ENCODE measurements around the gene ARRB1.
"Not testable (repeated sequence)": the region's sequence is repeated elsewhere in the genome, so short reads cannot be mapped to it uniquely, and the experiment has no call there.

ARRB1 gene

DNA sequence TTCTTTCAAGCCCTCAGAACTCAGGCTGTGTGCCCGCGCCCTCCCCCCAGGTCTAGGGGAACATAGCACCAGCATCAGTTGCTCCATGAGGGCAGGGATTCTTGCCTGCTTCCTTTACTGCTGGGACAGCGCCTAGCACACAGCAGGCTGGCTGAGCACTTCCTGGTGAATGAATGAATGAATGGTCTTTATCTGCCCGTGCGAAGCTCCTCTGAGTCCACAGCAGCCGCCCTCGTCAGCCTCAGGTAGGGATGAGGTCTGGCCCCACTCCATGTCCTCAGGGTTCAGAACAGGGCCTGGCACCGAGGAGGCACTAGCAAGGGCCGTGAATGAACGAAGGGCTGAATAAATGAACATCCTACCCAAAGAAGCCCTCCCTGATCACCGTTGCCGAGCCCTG is 27.3 kb downstream of the ARRB1 start:
- no peak for DNase-seq (ENCODE audit: low read depth in 1 of 2, low spot score in 1 of 2)

DNA sequence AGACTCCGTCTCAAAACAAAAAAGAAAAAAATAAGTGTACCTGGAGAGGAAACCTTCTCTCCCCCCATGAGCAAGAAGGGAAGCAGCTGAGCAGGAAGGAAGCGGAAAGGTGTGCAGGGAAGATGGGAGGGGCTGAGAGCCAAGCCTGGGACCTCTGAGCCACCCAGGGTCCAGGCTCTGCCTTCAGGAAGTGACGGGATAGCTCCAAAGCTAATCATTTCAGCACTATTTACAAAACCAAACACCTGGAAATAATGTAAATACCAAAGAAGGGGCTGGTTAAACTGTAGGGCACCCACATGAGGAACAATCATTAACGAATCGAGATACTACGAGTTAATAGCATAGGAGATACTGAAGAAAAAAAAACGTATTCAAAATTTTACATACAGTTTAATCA is 27.9 kb downstream of the ARRB1 start:
- DNase-seq (ENCODE audit: low read depth in 1 of 2, low spot score in 1 of 2), result no peak

DNA sequence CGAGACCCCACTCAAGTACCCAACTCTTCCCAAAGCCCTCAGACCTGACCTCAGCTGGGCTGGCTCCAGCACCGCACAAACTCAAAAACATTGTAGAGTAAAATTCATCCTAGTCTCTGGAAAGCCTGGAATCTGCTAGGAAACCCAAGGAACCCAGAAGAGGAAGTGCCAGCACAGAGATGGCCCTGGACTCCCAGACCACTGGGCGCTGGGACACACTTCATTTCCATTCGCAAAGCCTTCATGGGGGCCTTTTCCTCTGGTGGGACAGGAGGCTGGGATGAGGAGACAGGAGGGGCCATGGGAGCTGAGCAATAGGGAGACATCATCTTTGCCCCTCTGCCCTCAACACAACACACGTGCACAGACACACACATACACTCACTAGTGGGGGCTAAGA is 30.8 kb downstream of the ARRB1 start:
- no peak for DNase-seq (ENCODE audit: low read depth in 1 of 2, low spot score in 1 of 2)

DNA sequence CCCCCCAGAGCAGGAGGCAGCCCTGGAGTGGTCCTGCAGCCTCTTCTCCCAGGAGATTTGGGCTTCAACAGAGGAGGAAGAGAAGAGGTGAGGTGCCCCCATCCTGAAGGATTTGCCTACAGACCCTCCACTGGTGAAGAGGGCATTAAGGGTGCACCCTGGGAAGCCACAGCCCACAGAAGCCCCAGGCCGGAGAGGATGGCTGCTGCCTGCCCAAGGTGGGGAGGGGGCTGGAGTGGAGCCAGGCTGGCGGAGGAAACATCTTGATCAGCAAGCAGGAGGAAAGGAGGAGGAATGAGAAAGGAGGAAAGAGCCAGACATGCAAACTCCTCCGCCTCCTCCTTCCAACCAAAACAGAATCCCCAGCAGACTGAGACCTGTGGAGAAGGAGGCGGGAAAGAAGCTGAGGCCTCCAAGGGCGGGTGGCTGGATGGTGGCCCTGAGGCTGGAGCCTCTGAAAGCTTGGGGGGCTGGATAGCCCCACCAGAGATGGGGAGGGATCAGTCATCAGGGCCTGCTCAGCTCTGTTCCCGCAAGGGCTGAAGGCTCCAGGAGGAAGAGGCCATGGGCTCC is 31.3 kb downstream of the ARRB1 start:
- no peak for DNase-seq (ENCODE audit: low read depth in 1 of 2, low spot score in 1 of 2)

DNA sequence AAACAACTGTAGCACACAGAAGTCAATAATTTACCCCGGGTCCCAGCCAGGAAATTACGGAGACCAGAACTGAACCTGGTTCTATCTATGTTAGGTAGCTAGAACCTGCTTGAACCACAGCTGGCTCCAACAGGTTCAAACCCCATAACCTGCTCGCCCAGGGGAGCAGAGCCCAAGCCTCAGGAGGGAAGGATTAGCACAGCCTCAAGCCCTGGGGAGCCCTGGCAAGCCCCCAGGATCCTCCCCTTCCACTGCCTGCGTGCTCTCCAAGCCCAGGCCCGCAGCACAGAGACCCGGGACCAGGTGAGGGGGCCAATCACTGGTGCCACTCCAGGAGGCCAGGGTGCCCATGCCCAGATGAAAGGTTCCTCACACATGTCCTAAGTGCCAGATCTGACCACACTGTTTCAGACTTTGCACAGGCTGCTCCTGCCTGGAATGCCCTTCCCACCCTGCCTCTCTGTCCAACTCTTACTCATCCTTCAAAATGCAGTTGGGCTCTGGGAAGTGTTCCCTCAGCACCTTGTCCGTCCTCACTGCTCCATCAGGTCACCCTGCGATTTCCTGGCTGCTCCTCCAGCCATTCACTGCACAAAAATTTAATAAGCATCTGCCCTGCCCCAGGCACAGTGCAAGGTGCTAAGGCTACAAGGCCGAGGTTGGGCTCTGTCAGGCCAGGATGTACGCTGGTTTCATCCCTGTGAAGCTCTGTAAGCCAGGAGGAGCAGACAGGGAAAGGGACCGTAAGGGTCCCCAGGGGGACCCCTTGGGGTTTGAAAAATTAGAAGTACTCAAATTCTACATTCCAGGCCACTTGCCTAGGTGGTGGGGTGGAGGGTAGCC is 32.2 kb downstream of the ARRB1 start:
- DNase-seq (ENCODE audit: low read depth in 1 of 2, low spot score in 1 of 2), result no peak

DNA sequence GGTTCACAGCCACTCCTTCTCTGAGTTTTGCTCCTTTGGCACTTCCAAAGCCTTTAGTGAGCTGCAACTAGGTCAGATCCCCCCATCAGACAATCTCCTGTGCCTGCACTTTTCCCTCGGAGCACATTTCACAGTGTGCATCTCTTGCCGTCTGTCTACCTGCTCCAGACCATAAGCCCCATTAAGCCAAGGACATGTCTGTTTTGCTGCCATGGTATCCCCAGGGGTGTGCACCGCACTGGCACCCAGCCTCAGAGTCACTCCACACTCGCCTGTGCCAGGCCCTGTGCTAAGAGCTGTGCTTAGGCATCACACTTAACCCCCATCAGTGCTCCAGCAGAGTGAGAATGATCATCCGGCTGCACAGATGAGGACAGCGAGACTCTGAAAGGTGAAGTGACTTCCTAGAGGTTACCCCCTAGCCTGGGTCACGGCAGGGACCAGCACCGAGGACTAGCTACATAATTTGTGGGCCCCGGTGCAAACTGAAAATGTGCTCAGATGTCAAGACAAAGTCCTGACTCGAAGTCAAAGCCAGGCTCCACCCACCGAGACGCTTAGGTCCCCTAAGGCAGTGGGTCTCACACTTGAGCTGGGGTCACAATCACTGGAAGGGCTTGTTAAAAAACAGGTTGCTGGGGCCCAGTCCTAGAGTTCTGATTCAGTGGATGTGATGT is 33.9 kb downstream of the ARRB1 start:
- no peak for DNase-seq (ENCODE audit: low read depth in 1 of 2, low spot score in 1 of 2)

DNA sequence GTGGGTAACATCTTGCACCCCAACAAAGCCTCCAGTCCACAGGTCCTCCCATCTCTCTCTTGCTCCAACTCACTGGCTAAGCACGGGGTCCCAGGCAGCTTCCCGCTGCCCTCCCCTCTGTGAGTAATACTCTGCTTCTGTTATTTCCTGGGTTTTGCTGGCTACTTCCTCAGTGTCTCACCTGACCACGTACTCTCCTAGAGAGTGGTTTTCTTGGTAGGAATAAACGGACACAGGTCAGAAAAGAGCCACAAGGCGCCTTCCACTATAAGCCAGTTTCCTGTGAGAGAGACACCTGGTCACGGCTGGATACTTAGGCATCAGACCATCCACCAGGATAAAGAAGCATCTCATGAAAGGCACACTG is 36.0 kb downstream of the ARRB1 start:
- no peak for DNase-seq (ENCODE audit: low read depth in 1 of 2, low spot score in 1 of 2)

DNA sequence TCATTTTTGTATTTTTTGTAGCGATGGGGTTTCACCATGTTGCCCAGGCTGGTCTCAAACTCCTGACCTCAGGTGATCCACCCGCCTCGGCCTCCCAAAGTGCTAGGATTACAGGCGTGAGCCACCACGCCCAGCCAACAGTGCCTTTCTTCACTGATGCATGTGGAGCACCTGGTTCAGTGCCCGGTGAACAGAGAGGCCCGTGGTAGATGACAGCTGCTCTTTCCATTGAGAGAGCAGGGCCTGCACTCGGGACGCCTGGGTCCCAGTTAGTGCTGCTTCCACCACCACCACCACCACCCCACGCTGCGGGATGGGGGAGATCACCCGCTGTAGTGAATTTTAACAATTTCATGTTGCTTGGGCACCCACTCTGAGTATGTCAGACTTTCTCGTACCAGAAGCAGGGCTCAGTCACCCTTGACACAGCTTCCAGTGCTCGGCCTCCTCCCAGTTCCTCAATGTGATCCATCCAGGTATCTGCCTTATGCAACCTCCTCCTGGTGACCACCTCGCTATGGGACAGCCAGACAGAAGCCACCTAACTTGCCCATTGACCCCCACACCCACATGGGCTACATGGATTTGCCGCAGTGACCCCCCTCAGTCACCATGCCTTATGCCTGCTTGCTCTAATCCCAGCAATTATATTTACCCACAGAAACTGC is 36.6 kb downstream of the ARRB1 start:
- no peak for DNase-seq (ENCODE audit: low read depth in 1 of 2, low spot score in 1 of 2)

DNA sequence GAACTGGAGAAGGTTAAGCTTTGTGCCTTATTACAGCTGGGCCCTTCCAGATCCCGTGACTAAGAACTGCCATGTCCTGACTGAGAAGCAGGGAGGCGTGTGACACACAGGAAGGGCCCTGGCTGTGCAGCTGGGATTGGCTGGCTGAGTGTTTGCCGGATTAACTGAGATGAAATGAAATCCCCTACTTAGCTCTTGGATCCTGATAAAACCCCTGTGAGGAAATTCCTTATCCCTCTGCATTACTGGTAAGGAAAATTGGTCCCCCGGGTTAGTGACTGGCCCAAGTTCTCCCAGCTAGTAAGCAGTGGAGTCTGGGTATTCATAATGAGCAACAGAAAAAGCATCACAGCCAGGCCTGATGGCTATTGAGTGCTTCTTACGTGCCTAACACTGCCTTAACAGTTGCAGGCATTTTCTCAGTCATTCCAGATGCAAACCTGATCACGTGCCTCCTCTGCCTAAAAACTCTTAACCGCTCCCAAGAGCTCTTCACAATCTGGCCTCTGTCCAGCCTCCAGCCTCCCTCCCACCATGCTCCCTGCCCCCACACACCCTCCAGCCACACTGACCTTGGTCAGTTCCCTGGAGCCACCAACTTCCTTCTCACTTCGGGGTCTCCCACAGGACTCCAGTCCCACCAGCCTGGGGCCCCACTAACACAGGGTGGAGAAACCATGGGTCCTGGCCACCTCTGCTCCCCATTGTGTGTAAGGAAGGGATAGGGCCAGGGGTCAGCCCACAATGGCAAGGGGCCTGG is 37.8 kb downstream of the ARRB1 start:
- DNase-seq (ENCODE audit: low read depth in 1 of 2, low spot score in 1 of 2), result no peak

DNA sequence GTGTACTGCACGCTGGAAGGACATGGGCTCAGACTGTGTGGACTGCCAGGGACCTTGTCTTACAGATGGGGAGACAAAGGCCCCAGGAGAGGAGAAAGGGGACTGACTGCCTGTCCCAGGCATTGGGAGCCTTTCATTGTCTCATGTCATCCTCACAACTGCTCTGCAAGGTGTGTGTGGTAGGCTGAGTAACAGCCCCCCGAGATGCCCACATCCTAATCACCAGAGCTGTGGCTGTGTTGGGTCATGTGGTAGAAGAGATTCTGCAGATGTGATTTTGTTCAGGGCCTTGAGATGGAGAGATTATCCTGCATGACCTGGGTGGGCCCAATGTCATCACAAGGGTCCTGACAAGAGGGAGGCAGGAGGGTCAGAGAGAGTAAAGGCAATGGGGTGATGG is 39.1 kb downstream of the ARRB1 start:
- DNase-seq (ENCODE audit: low read depth in 1 of 2, low spot score in 1 of 2), result no peak

DNA sequence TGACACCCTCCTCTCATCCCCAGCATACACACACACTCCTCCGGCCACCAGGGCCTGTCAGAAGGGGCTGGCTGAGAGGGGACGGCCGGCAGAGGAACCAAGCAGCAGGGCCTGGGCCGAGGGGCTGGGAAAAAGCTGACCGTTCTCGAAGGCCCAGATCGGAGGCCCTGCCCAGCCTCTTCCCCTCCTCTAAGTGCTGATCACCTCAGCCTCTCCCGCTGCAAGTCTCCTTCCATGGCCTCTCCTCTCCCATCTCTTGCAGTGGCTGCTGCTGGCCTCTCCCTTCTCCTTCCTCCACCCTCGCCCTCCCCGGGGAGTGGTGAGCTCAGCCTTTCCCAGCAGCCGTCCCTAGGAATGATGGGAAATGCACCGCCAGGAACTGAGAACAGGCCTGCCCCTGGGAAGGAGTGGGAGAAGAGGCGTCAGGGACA is 39.6 kb downstream of the ARRB1 start:
- no peak for DNase-seq (ENCODE audit: low read depth in 1 of 2, low spot score in 1 of 2)

DNA sequence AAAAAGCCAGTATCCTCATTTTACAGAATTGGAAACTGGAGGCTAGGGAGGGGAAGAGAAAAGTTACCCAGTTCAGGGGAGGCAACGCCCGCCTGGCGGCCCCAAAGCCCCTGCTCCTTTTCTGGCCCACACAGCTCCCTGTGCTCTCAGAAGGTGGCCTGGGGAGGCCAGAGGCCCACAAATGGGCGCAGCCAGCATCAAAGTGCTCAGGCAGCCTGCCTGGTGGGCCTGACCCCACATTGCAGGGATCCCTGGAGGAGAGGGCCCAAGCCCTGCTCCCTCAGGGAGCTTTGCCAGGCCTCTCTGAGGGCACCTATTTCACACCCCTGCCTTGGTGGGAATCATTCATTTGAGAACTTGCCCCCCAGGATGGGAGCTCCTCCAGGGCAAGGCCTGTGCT is 42.5 kb downstream of the ARRB1 start:
- no peak for DNase-seq (ENCODE audit: low read depth in 1 of 2, low spot score in 1 of 2)

DNA sequence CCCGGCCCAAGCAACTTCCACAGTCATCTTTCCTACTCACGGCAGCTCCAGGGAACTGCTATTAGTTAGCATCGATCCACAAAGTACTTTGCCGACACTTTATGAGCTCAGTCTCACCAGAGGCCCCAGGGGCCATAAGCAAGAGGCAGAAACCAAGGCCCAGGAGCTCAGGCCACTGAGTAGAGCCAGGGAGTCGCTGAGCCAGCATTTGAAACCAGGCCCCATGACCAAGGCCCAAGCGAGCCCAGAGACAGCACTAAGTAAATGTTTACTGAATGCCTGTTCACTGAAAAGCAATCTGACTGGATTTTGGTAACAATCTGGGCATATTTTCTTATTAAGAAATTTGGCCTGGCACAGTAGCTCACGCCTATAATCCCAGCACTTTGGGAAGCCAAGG is 43.3 kb downstream of the ARRB1 start:
- DNase-seq (ENCODE audit: low read depth in 1 of 2, low spot score in 1 of 2), result no peak

DNA sequence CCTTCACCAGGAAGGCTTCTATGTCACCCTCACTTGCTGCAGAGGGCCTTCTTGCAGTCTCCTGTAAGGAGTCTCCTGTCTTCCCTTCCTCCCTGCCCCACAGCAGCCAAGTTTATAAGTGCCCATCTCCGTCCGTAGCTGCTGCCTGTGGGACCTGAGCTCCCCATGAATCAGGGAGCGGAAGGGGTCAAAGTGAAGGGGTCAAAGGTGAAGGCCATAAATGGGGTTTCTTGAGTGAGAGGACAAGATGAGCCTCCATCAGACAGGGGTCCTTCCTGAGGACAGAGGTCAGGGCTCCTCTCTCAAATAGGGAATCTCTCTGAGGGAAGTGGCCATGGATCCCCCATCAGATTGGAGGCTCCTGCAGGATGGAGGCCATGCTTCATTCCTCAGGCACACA is 44.4 kb downstream of the ARRB1 start:
- DNase-seq (ENCODE audit: low read depth in 1 of 2, low spot score in 1 of 2), result no peak

DNA sequence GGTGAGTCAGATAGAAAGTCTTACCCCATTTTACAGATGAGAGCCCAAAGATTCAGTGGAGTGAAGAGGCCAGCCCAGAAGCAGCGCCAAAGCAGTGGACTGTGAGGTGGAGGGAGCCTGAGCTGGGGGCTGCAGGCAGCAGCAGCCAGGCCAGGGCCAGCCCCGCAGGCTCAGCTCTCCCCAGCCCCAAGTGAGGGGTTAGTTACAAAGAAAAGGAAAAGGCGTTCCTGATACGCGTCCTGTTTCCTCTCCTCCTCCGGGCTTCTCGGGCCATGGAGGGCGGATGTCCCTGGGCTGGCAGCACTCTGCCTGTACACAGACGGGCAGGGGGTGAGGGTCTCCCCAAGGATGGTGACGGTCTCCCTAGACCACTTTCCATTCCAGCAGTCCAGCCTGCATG is 44.9 kb downstream of the ARRB1 start:
- no peak for DNase-seq (ENCODE audit: low read depth in 1 of 2, low spot score in 1 of 2)

DNA sequence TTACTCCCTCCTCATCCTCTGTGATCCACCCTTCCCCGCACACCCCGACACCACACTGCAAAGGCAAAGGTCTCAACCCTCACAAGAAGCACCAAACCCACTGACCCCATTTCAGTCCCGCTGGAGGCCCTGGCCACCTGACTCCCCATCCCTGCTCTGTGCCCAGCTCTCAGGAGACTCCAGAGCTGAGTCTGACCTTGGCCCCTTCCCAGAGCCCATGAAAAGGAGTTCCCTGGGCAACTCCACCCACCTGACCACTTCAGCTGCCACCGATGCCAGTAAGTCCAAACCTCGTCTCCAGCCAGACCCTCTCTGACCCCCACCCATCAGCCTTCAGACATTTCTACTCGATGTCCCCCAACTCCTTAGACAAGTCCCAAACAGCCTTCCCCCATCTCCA is 45.5 kb downstream of the ARRB1 start:
- DNase-seq (ENCODE audit: low read depth in 1 of 2, low spot score in 1 of 2), result no peak

DNA sequence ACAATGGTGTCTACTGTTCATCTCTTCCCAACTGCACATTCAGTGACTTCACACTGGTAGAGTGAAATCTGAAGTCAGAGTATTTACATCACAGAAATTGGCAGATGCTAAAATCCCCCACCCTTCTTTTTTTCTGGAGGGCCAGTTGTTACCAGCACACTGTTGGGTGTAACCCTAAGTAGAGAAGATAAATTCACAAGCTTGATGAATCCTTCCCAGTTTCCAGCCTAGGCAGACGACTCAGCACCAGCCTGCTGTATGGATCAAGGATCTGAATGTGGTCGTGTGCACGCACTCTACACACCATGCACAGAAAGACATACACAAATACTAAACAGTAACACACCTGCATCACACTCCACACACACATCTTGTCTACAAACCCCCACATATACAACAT is 46.0 kb downstream of the ARRB1 start:
- no peak for DNase-seq (ENCODE audit: low read depth in 1 of 2, low spot score in 1 of 2)

DNA sequence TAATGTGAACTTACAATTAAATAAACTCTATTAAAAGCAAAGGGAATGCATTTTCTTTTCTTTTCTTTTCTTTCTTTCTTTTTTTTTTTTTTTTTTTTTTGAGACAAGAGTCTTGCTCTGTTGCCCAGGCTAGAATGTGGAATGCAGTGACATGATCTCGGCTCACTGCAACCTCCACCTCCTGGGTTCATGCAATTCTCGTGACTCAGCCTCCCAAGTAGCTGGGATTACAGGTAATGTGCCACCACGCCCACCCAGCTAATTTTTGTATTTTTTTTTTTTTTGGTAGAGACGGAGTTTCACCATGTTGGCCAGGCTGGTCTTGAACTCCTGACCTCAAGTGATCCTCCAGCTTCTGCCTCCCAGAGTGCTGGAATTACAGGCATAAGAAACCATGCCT is 46.5 kb downstream of the ARRB1 start:
- DNase-seq (ENCODE audit: low read depth in 1 of 2, low spot score in 1 of 2), result not testable (repeated sequence)

DNA sequence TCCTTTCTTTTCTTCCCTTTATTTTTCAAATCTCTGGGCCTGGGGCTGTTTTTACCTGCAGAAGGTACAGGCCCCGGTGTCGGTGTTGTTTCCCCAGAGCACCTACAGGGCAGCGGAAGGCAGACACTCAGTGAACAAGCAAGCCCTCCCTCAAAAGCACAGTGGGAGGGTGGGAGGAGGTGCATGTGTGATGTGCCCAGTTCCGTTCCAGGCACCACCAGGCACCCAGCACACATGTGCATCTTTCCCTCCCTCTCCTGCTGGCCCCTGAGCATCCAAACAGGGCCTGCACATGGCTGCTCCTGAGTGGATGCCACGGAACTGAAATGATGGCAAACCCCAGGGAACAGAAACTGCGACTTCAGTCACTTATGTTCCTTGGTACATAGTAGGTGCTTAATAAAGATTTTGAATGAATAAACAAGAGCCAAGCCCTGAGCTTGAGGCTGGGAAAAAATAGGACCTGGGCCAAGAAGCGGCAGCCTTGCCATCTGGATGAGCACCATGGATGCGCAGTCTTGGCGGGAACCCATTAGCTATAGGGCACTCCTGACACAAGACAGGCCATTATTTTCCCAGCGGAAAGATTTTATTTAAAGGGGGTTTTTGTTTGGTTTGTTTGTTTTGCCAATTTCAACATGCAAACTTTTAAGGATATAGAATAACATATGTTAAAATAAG is 47.8 kb downstream of the ARRB1 start:
- DNase-seq (ENCODE audit: low read depth in 1 of 2, low spot score in 1 of 2), result no peak

DNA sequence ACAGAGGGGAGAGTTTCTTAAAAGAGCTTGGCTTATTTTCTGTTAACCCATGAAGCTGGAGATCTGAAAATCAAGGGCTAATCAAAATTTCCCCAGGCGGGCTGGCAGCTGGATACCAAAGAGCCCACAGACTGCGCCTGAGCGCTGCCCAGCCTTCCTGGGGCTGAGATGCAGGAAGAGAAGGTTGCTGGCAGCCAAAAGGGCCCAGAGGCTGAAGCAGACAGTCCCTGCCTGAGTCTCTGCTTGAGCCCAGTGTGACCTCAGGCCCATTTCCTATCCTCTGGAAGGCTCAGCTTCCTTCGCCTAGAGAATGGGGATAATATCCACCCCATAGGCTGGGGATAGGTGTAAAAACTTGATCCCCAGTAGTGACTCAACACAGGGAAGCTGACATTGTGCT is 49.1 kb downstream of the ARRB1 start:
- no peak for DNase-seq (ENCODE audit: low read depth in 1 of 2, low spot score in 1 of 2)
